GM20000 (cell line): ENCODE measurements around the gene PIGU.

Experiments used
- DNase-seq: peaks from one replicate; pipeline ENCODE4 v3.0.0; 2012; ENCODE audit warnings: low spot score
- CTCF ChIP-seq: IDR thresholded peaks from 2 replicates; pipeline ENCODE4 v1.5.1; 2012; ENCODE audit warnings: mild to moderate bottlenecking, control low read depth; ENCODE audit errors: extremely low read depth, missing control alignments

Gene PIGU

DNA sequence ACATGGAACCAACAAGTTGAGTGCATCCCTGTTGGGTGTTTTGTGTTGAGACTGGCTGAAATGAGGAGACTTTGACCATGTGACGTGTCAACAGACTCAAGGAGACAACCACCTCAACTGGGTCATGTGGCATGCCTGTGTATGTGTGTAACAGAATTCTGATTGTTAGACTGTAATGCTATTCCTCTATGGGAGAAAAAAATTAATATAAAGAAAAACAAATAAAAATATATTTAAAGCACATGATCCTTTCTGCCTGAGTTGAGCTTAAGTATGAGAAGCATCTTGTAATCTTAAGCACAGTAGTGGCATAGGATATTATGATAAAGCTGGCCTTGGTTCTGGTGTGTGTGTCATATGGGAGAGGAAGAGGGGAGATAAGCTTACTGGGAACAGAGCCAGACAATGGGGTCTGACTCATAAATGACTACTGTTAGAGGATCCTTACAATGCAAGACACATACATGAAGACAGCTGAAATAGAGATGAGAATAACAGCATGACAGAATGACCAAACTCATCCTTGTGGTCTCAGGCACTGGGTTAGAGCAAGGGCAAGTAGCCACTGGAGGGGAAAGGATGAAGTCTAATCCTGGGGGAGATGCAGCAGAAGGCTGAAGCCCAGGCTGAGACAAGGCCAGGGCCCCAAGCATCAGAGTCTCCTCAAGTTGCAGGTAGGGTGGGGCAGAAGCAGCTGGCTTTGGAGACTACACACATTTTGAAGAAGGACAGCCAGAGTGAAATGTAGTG, 36.5 kb upstream of the PIGU start:
- DNase-seq, result no peak
- no peak for TF ChIP-seq CTCF

DNA sequence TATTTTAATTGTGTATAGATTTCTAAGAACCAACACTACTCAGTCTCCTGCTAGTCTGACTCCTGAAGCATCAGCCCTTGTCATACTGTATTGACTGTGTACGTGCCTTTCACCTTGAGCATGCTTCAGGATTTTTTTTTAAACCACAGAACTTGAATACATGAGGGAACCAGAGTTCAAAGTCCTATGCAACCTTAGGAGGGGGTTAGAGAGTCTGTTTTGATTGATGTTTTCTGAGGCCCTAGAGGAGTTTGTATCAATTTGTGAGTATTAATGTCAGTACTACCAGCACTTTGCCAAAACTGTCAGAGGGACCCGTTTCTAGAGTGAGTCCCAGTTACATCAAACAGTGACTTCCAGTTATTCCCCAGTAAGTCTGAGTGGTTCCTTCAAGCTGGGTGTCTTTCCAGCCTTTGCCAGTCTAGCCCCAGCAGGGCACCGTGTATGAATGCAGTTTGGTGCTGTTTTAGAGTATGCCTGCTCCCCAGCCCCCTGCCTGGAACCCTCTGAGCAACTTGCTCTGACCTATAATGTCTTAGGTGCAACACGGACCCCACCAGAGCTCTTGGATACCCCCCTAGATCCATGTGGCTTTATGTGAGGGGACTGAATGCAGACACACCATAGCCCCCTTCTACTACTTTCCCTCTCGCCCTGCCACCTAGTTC, 35.8 kb upstream of the PIGU start:
- no peak for DNase-seq
- no peak for TF ChIP-seq CTCF

DNA sequence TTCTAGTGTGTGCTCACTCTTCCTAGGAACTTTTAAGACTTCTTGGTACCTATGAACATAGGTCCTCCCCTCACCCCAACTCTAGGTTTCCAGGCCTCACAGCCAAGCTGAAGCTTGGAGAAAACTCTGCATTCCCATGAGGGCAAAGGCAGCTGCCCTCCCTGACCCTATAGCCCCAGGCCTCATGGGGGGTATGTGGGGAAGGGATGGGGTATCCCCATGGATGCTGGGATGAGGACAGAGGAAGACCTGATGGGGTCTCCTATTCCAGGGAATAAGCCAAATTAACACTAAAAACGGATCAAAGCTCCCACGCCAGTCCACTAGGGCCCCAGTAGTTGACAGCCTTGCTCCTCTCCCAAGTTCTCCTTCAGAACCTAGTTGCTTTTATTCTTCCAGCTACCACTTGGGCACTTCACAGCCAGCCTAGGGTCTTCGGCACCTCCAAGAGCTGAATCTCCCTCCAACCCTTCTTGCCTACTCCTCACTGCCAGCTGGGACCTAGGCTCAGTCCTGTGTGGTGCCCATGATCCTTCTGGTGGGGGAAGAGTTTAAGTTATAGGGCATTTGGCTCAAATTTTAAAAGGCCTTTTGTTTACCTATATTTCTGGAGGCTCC, 35.0 kb upstream of the PIGU start:
- DNase-seq, result no peak
- no peak for TF ChIP-seq CTCF

- no peak for TF ChIP-seq CTCF
- no peak for DNase-seq
Measured at GRCh38 chr20:34710861-34711574, 34.1 kb upstream of the PIGU start.

GRCh38 chr20:34710568-34710839, 33.6 kb upstream of the PIGU start:
- no peak for DNase-seq
- no peak for TF ChIP-seq CTCF

DNA sequence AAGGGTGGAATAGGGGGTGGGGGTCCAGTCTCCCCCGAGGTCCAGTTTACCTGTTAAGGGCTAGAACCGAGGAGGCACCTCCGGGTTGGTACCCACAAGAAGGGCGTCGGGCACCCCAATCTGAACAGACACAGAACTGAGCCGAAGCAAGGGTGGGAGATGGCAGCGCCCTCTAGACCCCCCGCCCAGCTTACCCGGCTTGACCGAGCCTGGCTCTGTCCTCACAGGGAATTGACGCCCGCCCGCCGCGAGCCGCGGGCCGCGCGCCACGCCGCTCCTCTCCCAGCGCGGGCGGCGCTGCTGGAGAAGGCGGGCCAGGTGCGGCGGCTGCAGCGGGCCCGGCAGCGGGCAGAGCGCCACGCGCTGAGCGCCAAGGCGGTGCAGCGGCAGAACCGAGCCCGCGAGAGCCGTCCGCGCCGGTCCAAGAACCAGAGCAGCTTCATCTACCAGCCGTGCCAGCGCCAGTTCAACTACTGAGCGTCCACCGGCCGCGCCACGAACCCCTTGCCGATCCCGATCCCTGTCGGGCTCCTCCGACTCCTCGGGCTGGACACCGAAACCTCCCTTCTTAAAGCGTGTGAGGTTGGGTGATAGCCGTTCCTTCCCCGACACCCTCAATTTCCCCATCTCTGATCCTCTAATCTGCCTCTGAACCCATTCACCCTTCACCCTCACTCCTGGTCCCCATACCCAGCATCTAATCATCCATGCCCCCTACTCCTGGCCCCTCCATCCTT, 33.1 kb upstream of the PIGU start:
- peak; percentile 91 for DNase-seq
- TF ChIP-seq CTCF, result peak; percentile 4
